Neural crest cell (in vitro differentiated cells): ENCODE data around the gene EID2B. TPM values are rescaled to one million over a fixed set of nuclear protein-coding genes. Genes with fewer than 3 reads are reported as not detected.

Experiments used
- DNase-seq: peaks from one replicate; pipeline ENCODE4 v3.0.0; 2021; ENCODE audit warnings: low read depth, mixed read lengths, low spot score
- H3K27ac Mint-ChIP-seq: one replicate; pipeline ENCODE4 v1.8.0; 2021; ENCODE audit warnings: mild to moderate bottlenecking, mixed read lengths; ENCODE audit not compliant: unreplicated experiment
- H3K27me3 Mint-ChIP-seq: 2 replicates; pipeline ENCODE4 v1.8.0; 2021; ENCODE audit warnings: low read depth, mild to moderate bottlenecking, mixed read lengths
- H3K36me3 Mint-ChIP-seq: 2 replicates; pipeline ENCODE4 v1.8.0; 2021; ENCODE audit warnings: low read depth, mild to moderate bottlenecking, mixed read lengths
- H3K4me1 Mint-ChIP-seq: 2 replicates; pipeline ENCODE4 v1.8.0; 2021; ENCODE audit warnings: mixed read lengths
- H3K4me3 Mint-ChIP-seq: one replicate; pipeline ENCODE4 v1.8.0; 2021; ENCODE audit warnings: mild to moderate bottlenecking, mixed read lengths
- H3K9me3 Mint-ChIP-seq: 2 replicates; pipeline ENCODE4 v1.8.0; 2021; ENCODE audit warnings: mixed read lengths
- total RNA-seq: library from RNA; stranded (reverse); gene quantifications from 2 replicates; pipeline ENCODE4 v1.2.1, GENCODE V29; 2021
- TF ChIP-seq, protein P1 (sequence below): fragments of 200-600 bp; sonication (generic); conservative IDR thresholded peaks from 2 replicates; pipeline ENCODE4 v1.5.0; 2021; ENCODE audit warnings: antibody characterized with exemption, mild to moderate bottlenecking

Gene EID2B
- total RNA-seq, 1 donor from 2014 or later = 7.7 TPM

DNA sequence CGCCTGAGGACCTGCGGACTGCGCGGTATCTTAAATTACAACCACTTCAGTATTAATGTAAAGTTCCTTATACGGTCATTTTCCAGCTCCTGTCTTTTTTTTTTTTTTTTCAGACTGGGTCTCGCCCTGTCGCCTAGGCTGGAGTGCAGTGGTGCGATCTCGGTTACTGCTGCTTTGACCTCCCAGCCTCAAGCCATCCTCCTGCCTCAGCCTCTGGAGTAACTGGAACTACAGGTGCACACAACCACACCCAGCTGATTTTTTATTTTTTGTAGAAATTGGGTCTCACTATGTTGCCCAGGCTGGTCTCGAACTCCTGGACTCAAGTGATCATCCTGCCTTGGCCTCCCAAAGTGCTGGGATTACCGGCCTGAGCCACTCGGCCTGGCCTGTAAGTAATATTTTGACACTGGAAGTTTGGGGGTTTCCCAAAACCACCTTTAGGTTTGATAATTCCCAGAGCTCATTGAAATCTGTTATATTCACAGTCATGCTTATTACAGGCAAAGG is 406 bp upstream of the EID2B start:
- H3K36me3 Mint-ChIP-seq = no peaks in the 10 kb centered on the region
- H3K9me3 Mint-ChIP-seq = no peaks in the 10 kb centered on the region
- H3K27me3 Mint-ChIP-seq = no peaks in the 10 kb centered on the region
- H3K4me1 Mint-ChIP-seq = peaks cover 37% of the 10 kb centered on the region
- H3K27ac Mint-ChIP-seq = no peak overlapping the region
- TF ChIP-seq, protein P1, sequence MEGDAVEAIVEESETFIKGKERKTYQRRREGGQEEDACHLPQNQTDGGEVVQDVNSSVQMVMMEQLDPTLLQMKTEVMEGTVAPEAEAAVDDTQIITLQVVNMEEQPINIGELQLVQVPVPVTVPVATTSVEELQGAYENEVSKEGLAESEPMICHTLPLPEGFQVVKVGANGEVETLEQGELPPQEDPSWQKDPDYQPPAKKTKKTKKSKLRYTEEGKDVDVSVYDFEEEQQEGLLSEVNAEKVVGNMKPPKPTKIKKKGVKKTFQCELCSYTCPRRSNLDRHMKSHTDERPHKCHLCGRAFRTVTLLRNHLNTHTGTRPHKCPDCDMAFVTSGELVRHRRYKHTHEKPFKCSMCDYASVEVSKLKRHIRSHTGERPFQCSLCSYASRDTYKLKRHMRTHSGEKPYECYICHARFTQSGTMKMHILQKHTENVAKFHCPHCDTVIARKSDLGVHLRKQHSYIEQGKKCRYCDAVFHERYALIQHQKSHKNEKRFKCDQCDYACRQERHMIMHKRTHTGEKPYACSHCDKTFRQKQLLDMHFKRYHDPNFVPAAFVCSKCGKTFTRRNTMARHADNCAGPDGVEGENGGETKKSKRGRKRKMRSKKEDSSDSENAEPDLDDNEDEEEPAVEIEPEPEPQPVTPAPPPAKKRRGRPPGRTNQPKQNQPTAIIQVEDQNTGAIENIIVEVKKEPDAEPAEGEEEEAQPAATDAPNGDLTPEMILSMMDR = peak; percentile 22
- no peak for DNase-seq
- peak overlapping the region; percentile 97 for H3K4me3 Mint-ChIP-seq

DNA sequence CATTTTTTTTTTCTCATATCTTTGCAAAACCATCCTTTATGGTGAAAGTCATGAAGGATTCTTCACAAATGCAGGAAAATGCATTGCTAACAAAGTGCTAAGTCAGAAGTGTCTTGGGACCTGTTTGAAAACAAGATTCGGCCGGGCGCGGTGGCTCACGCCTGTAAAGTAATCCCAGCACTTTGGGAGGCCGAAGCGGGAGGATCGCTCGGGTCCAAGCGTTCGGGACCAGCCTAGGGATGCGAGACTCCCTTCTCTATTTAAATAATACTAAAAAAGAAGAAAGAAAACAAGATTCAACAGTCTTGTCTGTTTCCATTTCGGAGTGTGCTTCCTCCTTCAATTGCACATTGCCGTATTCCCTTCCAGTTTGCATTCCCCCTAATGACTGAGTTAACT is 819 bp downstream of the EID2B start:
- Mint-ChIP-seq H3K4me3 (peak overlapping the region; percentile 97), H3K27me3 (no peaks in the 10 kb centered on the region), H3K9me3 (no peaks in the 10 kb centered on the region), H3K36me3 (no peaks in the 10 kb centered on the region), H3K27ac (peak overlapping the region; percentile 92), H3K4me1 (peaks cover 33% of the 10 kb centered on the region)
- TF ChIP-seq, protein P1 = no peak
- no peak for DNase-seq

DNA sequence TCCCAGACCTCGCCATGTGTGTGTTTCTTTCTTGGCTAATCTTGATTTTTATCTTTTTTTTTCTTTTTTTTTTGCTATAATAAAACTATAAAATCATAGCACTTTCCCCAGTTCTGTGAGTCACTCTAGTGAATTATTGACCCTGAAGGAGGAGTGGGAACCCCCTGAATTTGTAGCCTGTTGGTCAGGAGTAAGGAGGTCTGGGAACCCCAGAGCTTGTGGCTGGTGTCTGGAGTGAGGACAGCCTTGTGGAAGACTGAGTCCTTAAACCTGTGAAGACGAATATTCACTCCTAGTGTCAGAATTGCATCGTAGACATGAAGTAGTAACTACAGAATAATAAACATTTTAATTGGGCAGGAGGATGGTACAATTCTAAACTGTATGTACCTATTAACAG is 7.4 kb downstream of the EID2B start:
- TF ChIP-seq, protein P1 = no peak
- no peaks in the 10 kb centered on the region for H3K27me3 Mint-ChIP-seq
- no peak for DNase-seq
- H3K4me3 Mint-ChIP-seq = peak overlapping the region; percentile 5
- H3K36me3 Mint-ChIP-seq = no peaks in the 10 kb centered on the region
- H3K4me1 Mint-ChIP-seq = peaks cover 5% of the 10 kb centered on the region
- no peak overlapping the region for H3K27ac Mint-ChIP-seq
- H3K9me3 Mint-ChIP-seq = no peaks in the 10 kb centered on the region

DNA sequence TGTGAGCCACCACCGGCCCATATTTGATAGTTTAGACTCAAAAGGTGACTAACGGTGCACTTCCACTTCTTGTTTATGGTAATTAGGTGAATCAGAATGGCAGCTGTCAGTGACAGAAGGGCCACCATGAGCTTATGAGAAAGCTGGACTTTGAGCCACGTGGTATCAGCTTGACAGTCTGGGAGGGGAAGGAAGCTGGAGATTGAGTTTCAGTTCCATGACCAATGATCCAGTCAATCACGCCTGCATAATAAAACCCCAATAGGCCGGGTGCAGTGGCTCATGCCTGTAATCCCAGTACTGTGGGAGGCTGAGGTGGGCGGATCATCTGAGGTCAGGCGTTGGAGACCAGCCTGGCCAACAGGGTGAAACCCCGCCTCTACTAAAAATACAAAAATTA is 8.2 kb downstream of the EID2B start:
- no peak overlapping the region for H3K4me3 Mint-ChIP-seq
- no peaks in the 10 kb centered on the region for H3K27me3 Mint-ChIP-seq
- DNase-seq = no peak
- TF ChIP-seq, protein P1 = no peak
- H3K9me3 Mint-ChIP-seq = no peaks in the 10 kb centered on the region
- no peak overlapping the region for H3K27ac Mint-ChIP-seq
- peaks cover 5% of the 10 kb centered on the region for H3K4me1 Mint-ChIP-seq
- no peaks in the 10 kb centered on the region for H3K36me3 Mint-ChIP-seq

DNA sequence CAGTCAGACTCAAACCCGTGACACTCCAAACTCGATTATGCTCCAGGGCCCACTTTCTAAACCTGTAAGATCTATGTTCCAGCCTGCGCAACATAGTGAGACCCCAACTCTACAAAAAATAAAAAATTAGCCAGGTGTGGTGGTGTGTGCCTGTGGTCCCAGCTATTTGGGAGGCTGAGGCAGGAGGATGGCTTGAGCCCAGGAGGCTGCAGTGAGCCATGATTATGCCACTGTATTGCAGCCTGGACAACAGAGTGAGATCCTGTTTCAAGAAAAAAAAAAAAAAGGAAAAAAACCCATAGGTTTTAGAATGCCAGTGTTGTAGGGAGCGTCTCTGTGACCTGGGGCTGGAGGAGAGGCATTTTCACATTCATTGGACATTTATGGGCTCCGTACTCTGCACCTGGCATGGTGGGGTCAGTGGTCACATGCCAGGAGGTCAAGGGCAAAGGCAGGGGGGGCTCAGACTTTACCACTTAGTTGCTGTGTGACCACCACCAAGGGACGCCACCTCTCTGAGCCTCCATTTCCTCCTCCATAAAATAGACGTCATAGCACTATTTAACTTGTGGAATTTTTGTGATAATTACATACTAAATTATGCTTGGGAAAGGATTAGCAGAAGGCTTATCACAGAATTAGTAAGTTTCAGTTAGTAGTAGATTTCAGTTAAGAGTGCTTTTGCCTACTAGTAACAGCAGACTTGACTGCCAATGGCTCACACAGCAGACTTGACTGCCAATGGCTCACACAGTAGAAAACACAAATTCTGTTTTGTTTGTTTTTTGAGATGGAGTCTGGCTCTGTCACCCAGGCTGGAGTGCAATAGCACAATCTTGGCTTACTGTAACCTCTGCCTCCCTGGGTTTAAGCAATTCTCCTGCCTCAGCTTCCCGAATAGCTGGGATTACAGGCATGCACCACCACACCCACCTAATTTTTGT is 11.8 kb downstream of the EID2B start:
- H3K36me3 Mint-ChIP-seq = no peaks in the 10 kb centered on the region
- peaks cover 12% of the 10 kb centered on the region for H3K4me1 Mint-ChIP-seq
- H3K27ac Mint-ChIP-seq = no peak overlapping the region
- no peak for DNase-seq
- H3K4me3 Mint-ChIP-seq = no peak overlapping the region
- peaks cover 32% of the 10 kb centered on the region for H3K27me3 Mint-ChIP-seq
- TF ChIP-seq, protein P1 = no peak
- no peaks in the 10 kb centered on the region for H3K9me3 Mint-ChIP-seq
